Measurements from ENCODE around the gene YWHAG.
"Not testable (repeated sequence)": the region's sequence is repeated elsewhere in the genome, so short reads cannot be mapped to it uniquely, and the experiment has no call there.

Gene YWHAG

DNA sequence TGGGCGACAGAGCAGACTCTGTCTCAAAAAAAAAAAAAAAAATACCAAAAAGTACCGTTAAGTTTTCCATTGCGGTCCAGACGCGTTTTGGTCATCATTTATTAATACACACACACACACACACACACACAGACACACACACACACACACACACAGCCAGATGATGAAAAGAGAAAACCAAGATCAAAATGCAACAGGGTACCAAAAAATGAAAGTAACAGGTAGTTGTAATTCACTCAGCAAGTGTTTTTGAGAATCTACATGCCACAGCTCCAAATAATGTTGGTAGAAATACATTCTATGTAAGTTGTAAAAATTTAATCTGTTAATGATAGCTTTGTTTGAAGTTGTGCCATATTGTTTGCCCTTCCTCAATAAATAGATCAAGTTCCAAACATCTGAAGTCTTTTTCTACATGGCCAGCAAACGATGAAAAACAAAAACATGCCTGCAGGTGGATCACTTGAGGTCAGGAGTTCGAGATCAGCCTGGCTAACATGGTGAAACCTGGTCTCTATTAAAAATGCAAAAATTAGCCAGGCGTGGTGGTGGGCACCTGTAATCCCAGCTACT, 9.4 kb downstream of the YWHAG start:
- DNase-seq (ENCODE audit: low read depth in 2 of 2, low spot score in 1 of 2) = no peak

DNA sequence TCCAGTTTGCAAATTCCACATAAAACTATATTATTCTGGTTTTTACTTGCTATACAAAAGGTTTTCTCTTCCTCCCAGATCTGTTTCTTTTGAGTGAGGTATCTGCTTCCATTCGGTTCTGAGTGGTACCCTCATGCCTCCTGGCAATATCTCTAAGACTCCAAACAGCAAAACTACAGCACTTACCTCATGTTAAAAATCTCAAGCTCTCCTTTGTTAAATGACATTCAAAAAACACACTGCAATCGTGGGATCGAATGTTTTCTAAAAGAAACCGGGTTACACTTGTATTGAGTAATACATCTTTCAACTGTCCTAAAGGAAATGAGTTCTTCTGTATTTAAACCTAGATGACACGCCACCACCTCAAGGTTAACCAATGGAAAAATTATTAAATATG, 11.1 kb downstream of the YWHAG start:
- DNase-seq (ENCODE audit: low read depth in 2 of 2, low spot score in 1 of 2) = no peak

DNA sequence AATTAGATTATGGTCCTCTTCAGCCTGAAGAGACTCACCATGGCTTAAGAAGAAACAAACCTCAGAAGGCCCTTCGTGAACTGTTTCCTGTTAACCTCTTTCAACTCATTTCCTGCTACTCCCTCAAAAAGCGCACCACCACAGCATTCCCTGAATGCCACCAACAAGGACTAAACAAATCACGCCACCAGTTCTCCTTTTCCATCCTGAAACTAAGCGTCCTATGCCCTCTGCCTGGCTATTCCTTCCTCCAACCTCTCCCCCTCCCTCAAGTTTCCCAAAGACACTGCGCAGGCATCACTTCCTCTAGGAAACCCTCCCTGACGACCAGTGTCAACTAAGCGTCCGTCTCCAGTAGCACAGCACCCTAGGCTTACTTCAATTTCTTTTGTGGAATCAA, 12.0 kb downstream of the YWHAG start:
- no peak for DNase-seq (ENCODE audit: low read depth in 2 of 2, low spot score in 1 of 2)

DNA sequence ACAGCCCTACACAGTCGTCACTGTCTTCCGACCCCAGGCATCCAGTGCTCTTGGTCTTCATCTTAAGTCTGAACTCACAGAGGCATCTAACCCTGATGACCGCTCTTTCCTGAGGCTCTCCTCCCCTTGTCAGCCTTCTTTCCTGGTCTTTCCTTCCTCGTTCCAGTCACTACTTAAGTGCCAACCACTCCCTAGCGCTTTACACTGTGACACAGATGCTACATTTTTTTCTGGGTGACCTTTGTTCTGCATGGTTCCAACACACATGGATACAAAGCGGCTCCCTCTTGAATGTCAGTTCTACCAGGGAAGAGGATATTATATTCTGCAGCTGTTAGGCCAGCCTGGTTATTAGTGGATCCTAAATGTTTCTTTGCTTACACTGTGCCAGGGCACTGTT, 12.7 kb downstream of the YWHAG start:
- DNase-seq (ENCODE audit: low read depth in 2 of 2, low spot score in 1 of 2) = no peak

DNA sequence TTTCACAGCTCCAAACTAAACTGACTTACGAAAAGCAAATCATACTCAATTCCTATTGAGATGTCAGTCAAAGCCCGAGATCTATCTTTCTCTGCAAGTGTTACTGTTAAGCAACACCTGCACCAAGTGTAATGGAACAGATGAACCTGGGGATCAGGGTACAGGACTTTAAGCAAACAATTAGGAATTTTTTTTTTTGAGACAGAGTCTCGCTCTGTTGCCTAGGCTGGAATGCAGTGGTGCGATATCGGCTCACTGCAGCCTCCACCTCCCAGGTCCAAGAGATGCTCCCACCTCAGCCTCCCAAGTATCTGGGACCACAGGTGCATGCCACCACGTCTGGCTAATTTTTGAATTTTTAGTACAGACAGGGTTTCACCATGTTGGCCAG, 14.9 kb downstream of the YWHAG start:
- DNase-seq (ENCODE audit: low read depth in 2 of 2, low spot score in 1 of 2) = no peak

DNA sequence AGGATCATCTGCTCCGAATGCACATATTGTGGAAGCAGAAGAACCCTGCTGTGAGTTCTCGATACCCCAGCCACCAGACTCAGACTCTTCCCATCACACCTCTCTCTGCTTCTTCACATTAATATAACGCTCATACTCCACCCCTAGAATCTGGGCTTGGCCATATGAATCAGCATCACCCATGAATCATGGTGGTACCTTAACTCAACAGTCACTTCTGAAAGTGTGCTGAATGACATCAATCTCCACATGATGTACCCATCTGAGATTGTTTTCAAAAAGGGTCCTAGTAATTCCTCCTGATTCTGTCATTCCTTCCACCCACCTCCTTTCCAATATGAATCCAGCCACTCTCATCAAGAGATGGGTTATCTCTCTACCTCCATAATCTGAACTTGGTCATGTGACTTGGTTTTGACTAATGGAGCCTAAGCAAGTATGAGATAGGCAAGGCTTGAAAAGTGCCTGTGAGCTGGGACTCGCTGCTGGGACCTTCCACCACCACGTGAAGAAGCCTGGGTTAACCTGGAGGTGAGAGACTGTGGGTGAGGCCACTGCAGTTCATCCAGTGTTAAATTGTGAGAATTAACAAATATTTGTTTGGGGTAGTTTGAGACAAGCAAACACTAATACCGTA, 15.4 kb downstream of the YWHAG start:
- no peak for DNase-seq (ENCODE audit: low read depth in 2 of 2, low spot score in 1 of 2)

DNA sequence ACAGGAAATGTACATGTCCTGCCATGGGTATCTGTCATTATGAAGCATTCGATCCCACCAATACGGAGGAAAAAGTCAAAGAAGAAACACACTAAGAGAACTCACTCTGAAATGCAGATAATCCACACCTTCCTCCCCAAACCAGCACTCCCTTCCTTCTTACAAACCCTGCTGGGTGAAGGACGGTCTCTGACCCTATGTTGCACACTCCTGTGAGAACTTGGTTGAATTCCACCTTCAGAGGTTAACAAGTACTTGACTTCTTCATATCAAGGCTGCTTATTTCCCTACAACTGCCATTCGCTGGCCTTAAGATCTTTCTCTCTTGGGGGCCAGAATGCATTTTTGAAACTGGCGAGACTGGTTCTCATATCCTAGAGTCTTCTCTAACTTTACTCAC, 16.6 kb downstream of the YWHAG start:
- DNase-seq (ENCODE audit: low read depth in 2 of 2, low spot score in 1 of 2) = no peak

DNA sequence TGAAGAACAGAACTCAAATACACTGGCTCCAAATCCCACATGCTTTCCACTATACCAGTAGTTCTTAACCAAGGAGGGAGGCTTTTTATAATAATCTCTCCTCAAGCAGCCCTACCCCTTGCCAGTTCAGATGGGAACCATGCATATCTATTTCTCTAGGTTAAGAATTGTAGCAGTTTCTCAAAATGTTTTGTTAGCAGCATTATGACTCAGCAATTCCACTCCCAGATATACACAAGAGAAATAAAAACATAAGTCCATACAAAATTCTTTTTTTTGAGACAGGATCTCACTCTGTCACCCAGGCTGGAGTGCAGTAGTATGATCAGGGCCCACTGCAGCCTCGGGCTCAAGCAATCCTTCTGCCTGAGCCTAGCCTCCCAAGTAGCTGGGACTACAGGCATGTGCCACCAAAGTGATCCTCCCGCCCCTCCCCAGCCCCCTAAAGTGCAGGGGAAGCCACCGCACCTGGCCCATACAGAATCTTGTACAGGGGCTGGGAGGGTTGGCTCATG, 18.1 kb downstream of the YWHAG start:
- no peak for DNase-seq (ENCODE audit: low read depth in 2 of 2, low spot score in 1 of 2)

DNA sequence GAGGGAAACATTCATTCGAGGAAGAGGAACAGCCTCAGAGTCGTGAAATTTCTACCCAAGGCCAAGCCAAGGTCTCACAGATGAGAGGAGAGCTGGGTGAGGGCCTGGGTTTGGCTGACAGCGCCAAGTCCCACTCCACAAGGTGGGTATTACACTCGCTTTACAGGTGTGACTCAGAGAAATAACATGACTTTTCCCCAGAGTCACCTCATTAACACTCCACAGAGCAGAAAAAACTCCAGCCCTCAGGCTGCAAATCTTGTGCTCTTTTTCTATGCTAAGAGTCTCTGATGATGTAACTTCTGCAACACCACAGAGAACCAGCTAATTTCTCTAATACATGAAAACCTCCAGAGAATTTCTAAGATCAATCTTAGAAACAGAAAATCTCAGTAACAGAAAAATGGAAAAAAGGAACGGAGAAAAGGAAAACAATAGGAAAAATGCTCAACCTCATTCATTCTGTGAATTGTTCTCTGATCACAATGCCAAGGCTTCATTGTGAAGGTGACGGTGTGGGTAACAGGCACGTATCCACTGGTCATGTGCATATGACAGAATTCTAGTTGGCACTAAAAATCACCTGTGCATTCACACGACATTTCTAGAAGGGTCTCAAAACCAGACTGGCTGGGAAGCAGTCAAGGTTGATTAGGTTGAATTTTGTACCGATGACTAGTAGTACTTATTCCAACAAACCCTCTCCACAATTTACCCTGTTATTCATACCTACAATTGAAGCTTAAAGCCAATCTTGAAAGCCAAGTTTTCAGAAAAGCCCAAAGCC, 20.3 kb downstream of the YWHAG start:
- DNase-seq (ENCODE audit: low read depth in 2 of 2, low spot score in 1 of 2) = no peak

DNA sequence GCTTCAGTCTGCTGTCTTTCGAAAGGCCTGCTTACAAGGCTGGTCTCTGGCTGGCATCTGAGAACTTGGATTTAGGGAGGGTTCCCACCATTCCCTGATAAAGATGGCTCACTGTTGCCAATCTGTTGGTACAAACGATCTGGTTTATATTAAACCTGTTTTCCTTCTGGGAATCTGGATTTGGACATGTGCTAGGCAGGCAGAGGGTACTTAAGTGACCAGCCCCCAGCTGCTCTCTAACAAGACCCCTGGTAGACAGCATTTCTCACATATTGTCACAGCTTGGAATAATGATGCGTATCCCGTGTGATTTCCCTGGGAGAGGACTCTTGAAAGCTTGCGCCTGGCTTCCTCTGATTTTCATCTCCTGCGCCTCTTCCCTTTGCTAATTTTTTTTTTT, 21.6 kb downstream of the YWHAG start:
- DNase-seq (ENCODE audit: low read depth in 2 of 2, low spot score in 1 of 2) = no peak

DNA sequence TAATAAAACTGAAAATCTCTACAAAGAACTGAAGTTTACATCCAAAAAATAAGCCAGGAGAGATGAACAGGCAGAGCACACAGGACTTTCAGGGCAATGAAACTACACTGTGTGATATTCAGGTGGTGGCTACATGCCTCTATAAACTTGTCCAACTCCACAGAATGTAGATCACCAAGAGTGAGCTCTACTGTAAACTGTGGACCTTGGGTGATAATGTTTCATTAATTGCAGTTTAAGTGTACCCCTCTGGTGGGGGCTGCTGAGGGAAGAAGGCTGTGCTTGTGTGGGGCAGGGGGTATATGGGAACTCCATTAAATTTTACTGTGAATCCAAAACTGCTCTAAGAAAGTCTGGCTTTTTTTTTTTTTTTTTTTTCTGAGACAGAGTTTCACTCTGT, 22.7 kb downstream of the YWHAG start:
- DNase-seq (ENCODE audit: low read depth in 2 of 2, low spot score in 1 of 2) = no peak

DNA sequence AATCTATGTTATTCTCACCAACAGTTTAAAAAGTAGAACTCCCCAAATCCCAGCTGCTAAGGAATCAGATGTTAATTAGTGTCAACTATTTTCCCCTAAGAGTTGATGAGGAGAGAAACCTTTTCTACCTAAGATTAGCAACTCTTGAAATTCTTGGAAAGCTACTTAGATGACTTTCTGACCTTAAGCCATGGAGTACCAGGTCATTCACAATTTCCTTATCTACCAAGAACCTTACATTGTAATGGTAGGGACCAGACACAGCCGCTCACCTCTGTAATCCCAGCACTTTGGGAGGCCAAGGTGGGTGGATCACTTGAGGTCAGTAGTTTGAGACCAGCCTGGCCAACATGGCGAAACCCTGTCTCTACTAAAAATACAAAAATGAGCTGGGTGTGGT, 23.4 kb downstream of the YWHAG start:
- DNase-seq (ENCODE audit: low read depth in 2 of 2, low spot score in 1 of 2) = not testable (repeated sequence)

DNA sequence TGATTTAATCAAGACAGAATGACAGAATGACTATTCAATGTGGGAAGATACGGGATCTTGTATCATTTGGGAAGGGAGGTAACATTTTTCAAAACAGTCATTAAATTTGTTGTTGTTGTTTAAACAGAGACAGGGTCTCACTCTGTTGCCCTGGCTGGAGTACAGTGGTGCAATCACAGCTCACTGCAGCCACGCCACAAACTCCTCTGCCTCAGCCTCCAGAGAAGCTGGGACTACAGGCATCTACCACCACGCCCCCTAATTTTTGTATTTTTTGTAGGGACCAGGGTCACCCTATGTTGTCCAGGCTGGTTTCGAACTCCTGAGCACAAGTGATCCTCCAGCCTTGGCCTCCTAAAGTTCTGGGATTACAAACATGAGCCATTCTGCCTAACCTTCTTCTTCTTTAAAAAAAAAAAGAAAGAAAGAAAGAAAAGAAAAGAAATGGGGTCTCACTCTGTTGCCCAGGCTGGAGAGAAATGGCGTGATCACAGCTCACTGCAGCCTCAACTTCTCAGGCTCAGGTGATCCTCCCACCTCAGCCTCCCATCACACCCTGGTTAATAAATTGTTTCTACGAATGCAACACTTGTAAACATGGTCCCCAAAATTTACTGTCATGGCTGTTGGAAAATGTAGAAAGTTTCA, 24.3 kb downstream of the YWHAG start:
- DNase-seq (ENCODE audit: low read depth in 2 of 2, low spot score in 1 of 2) = no peak

DNA sequence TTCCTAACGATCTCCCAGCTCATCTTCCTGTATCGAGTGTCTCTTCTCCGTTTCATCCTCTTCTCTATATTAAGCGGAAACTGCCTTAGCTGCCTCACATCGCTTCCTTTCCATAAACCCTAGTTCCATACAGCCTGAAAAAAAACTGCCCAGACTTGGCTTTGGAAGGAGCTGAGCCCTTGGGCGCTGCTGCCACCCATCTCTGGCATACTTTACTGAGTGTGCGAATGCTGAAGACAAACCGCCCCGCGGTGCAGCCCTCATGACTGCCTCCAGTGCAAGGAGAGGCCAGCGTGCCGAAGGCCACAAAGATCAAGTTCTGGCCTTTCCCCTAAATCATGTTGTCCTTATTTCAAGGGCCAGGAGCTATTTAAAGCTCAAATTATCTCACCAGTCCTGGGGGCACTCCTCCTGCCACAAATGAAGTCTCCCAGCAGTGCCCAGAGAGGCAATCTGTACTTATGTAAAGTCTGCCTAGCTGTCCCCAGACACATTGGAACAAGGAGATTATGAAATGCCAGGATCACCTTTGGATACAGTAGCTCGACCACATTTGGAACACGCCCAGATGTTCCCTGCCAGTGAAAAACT, 25.2 kb downstream of the YWHAG start:
- DNase-seq (ENCODE audit: low read depth in 2 of 2, low spot score in 1 of 2) = no peak

DNA sequence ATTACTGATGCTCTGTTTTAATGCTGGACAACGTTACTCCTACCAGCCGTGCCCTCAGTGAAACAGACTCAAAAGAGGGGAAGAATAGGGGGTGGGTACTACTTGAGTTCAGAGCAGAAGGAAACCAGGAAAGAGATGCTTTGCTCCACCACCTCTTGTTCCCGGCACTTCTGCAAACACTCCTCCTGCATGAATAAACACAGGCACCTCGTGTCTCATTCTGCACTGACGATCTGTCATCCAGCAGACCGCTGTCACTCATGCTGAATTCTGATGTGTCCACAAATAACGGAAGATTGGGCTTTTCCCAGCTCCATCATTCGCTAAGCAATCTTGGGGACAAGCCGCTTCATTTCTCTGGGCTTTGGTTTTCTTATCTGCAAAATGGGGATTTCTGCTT, 26.7 kb downstream of the YWHAG start:
- no peak for DNase-seq (ENCODE audit: low read depth in 2 of 2, low spot score in 1 of 2)

DNA sequence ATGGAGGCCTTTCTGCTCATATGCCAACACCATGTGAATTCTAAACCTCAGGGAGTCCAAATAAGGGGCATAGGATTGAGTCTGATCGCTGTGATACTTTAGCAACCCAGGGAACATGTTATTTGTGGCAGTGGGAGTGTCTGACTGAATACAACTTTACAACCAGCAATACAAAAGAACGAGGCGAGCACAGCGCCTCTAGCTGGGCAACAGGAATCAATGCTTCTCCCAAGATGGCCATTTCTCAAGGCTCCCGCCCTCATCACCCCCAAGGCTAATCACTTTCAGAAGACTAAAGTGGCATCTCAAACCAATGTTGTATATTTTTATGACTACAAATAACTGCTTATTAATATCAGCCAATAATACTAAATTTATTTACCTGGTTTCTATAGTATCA, 28.1 kb downstream of the YWHAG start:
- DNase-seq (ENCODE audit: low read depth in 2 of 2, low spot score in 1 of 2) = no peak

DNA sequence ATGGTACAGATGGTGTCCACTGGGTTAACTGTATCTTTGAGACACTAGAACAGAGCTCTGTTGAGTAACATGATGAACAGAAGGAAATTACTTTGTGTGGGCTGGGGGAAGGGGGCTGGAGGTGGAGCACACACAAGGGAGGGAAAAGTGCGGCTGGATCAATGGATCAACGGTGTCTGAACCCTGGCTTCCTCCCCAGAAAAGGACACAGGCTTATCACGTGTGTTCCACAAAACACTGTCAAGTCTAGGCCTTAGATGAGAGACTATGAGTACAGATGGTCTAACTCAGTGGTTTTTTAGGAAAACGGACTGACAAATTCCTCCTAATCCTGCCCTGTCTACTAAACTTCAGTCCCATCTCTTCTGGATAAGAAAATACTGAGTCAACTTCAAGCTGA, 28.5 kb downstream of the YWHAG start:
- DNase-seq (ENCODE audit: low read depth in 2 of 2, low spot score in 1 of 2) = no peak

DNA sequence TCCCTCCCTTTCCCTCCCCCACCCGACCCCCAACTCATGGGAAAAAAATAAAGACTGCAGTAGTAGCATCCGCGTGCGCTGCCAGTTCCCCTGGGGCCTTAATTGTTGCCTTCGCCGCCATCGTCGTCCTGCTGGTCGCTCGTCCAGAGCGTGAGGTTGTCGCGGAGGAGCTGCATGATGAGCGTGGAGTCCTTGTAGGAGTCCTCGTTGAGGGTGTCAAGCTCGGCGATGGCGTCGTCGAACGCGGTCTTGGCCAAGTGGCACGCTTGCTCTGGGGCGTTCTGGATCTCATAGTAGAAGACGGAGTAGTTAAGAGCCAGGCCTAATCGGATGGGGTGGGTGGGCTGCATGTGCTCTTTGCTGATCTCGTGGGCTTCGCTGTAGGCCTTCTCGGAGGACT, 29.3 kb downstream of the YWHAG start:
- DNase-seq (ENCODE audit: low read depth in 2 of 2, low spot score in 1 of 2) = no peak

DNA sequence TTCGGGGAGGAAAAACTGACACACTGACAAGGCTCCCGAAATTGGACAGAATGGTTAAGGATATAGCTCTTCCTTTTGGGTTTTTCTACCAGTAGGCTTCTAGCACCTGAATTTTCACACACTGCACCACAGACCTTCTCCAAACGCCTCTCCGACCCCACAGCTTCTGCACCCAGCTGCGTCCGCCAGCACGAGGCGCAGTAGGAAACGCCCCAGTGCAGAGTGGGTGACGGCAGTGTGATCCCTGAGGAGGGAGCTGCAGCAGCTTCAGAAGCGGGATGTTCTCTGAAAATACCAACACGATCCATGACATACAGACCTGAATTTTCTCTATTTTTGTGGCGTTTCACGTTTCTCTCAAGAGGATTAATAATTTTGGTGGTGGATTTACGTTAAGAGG, 30.4 kb downstream of the YWHAG start:
- no peak for DNase-seq (ENCODE audit: low read depth in 2 of 2, low spot score in 1 of 2)

DNA sequence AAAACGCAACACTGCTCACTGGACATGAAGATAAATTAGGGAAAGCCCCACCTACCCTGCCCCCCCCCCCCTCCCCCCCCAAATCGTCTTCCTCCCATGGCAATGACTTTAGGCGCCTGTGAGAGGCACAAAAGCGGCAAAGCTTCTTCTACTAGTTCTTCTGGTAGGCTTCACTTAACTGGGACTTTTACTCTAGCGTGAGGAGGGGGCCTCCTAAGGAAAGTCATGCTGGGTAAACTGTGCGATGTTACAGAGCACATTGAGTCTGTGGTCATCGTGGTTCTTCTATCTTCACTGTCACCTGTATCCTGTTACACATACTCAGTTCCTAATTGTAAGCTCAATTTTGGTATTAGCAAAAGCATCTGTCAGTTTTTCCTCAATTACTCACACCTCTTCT, 31.2 kb downstream of the YWHAG start:
- no peak for DNase-seq (ENCODE audit: low read depth in 2 of 2, low spot score in 1 of 2)

DNA sequence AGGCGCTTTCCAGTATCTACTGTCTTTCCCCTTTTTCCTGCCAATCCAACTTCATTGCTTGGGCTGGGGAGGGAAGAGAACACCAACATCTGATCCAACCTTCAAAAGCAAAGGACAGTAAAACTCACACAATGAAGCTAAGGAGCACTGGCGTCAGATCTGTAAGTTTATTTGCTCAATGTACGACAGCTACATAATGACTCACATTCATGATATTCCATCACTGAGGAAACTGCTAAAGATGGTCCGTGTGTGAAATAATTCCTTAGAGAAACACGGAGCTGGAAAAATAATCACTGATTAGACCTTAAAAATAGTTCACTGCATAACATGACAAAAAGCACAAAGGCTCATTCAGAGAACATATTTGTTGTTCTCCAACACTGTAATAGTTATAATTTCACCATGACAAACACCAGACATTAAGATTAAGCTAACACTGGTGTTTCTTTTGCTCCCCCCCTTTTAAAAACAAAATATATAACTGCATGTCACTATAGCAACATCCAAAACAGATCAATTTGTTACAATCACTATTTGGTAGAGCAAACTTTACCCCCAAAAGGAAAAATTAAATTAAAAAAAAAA, 32.1 kb downstream of the YWHAG start:
- no peak for DNase-seq (ENCODE audit: low read depth in 2 of 2, low spot score in 1 of 2)
